Transverse colon (tissue), 4 donors: ENCODE data around the gene DTX3L. TPM values are rescaled to one million over a fixed set of nuclear protein-coding genes. Genes with fewer than 3 reads are reported as not detected.

ENCODE experiments used
- DNase-seq: peaks from one replicate; pipeline ENCODE4 v3.0.0-alpha.2; 2019
- H3K27ac ChIP-seq, 4 donors: fragments of 200-600 bp; sonication (generic); 2 replicates each; pipeline ENCODE4 v1.5.1; 2016 to 2018; ENCODE audit warnings: inconsistent platforms in 4 of 4
- H3K27me3 ChIP-seq: fragments of 200-600 bp; sonication (generic); 2 replicates; pipeline ENCODE4 v1.5.1; 2017; ENCODE audit warnings: inconsistent platforms
- H3K36me3 ChIP-seq, 4 donors: fragments of 200-600 bp; sonication (generic); 2 replicates each; pipeline ENCODE4 v1.5.1; 2017 to 2019; ENCODE audit warnings: inconsistent platforms in 4 of 4
- H3K4me1 ChIP-seq, 4 donors: fragments of 200-600 bp; sonication (generic); 2 replicates each; pipeline ENCODE4 v1.5.1; 2017 to 2020; ENCODE audit warnings: inconsistent platforms in 4 of 4
- H3K4me3 ChIP-seq, 4 donors: fragments of 200-600 bp; sonication (generic); 1 replicate in 1 of 4; 2 replicates in 3 of 4; pipeline versions ENCODE4 v1.5.1 to v1.6.1; 2017 to 2019; ENCODE audit warnings: inconsistent platforms in 4 of 4
- H3K9me3 ChIP-seq, 2 donors: fragments of 200-600 bp; sonication (generic); 2 replicates each; pipeline ENCODE4 v1.5.1; 2017 to 2019; ENCODE audit warnings: inconsistent platforms in 2 of 2
- CTCF ChIP-seq, 5 experiments: fragments of 200-600 bp in 3 of 5; fragments of 450-650 bp in 2 of 5; sonication (generic) in 3 of 5; IDR thresholded peaks; 1 replicate in 2 of 5; 2 replicates in 3 of 5; pipeline ENCODE4 v1.5.1; 2016 to 2017; ENCODE audit warnings: antibody characterized with exemption in 5 of 5, inconsistent platforms in 3 of 5, mild to moderate bottlenecking in 2 of 5, moderate library complexity in 1 of 5
- EP300 ChIP-seq: sonication (generic); formaldehyde crosslinking; IDR thresholded peaks from one replicate; pipeline ENCODE4 v1.6.1; 2017; ENCODE audit warnings: antibody characterized with exemption, low read depth
- POLR2A ChIP-seq: fragments of 450-650 bp; IDR thresholded peaks from one replicate; pipeline ENCODE4 v1.6.1; 2016; ENCODE audit warnings: antibody characterized with exemption, mild to moderate bottlenecking, moderate library complexity
- POLR2AphosphoS5 ChIP-seq, 3 donors: sonication (generic); formaldehyde crosslinking; IDR thresholded peaks; one replicate each; pipeline ENCODE4 v1.6.1; 2016; ENCODE audit warnings: antibody characterized with exemption in 3 of 3
- WGBS, 2 donors: methylation state at CpG; one replicate each; pipeline ENCODE4 v1.1.5; 2018; ENCODE audit warnings: low coverage in 1 of 2; 5-methylcytosine and 5-hydroxymethylcytosine counted together
- in situ Hi-C, 4 donors: fragments of 200-750 bp; cut with MboI; loops; one replicate each; pipeline versions ENCODE4 v1.15.0 to v1.15.1; 2017; ENCODE audit warnings: low sequenced_read_pairs in 3 of 4, low pct_ligation_motif_present in 1 of 4, low pct_unique_long_range_greater_than_20kb in 1 of 4
- intact Hi-C: fragments of 100-400 bp; cut with DNase I; formaldehyde crosslinking; loops from one replicate; pipeline ENCODE4 v1.15.1; 2023; ENCODE audit warnings: low total_unique reads
- total RNA-seq, 4 donors: library from RNA; depleted of rRNA; stranded (reverse); fragments of >200 nt; gene quantifications; one replicate each; pipeline ENCODE4 v1.1.0, GENCODE V29; 2016

The DTX3L gene
- total RNA-seq, 4 donors from 2014 or later: 22.3 to 32.4 (median 26.7) TPM

DNA sequence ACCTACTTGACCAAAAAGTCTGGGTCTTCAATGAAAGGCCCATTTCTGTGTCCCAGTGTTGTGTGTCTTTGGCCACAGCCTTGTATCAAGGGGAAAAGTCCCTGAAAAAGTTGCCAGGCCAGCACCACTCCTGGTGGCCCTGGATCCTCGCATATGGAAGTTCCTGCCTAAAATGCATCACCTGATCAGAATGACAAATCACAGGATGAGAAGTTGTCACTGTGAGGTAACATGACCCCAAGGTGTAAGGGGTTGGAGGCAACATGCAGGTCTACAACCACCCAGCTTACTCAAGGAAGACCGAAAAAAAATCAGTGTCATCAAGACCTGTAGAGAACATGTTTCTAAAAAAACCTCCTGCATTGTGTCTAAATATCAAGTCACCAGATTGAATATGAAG lies 38.9 kb downstream of the DTX3L start:
- Histone ChIP-seq H3K9me3 (no peaks in the 10 kb centered on the region), H3K27ac (no peak overlapping the region), H3K4me3 (no peak overlapping the region), H3K36me3 (no peaks in the 10 kb centered on the region), H3K4me1 (no peaks in the 10 kb centered on the region), H3K27me3 (no peaks in the 10 kb centered on the region)
- TF ChIP-seq EP300 (no peak), POLR2AphosphoS5 (IDR thresholded peaks at IDR 0.05) (no peak), CTCF (IDR thresholded peaks at IDR 0.05) (no peak), POLR2A (no peak)
- DNase-seq: no peak
- 82 to 100% methylated on average over 1 to 2 of the region's 2 CpGs for WGBS, 2 donors
- intact Hi-C loops (no loop called here), in situ Hi-C loops (no loop called here)

- Histone ChIP-seq H3K9me3 (no peaks in the 10 kb centered on the region), H3K27ac (no peak overlapping the region), H3K4me3 (no peak overlapping the region), H3K4me1 (peaks cover 0 to 4% (median 0%) of the 10 kb centered on the region in 4 donors), H3K27me3 (no peaks in the 10 kb centered on the region), H3K36me3 (no peaks in the 10 kb centered on the region)
- intact Hi-C loops (no loop called here), in situ Hi-C loops (no loop called here)
- DNase-seq: no peak
- 58 to 75% methylated on average over 1 to 4 of the region's 4 CpGs for WGBS, 2 donors
- TF ChIP-seq EP300: no peak
These were observed 42.2 kb downstream of the DTX3L start for GRCh38 chr3:122606330-122606729.

GRCh38 chr3:122608916-122609315 lies 44.8 kb downstream of the DTX3L start:
- TF ChIP-seq POLR2AphosphoS5 (IDR thresholded peaks at IDR 0.05) (no peak), CTCF (IDR thresholded peaks at IDR 0.05) (no peak), EP300 (no peak), POLR2A (no peak)
- H3K4me1 ChIP-seq: peaks cover 0 to 4% (median 0%) of the 10 kb centered on the region in 4 donors
- no peaks in the 10 kb centered on the region for H3K27me3 ChIP-seq
- no peaks in the 10 kb centered on the region for H3K9me3 ChIP-seq
- in situ Hi-C loops: no loop called here
- 78 to 100% methylated on average over 1 of the region's 1 CpG for WGBS, 2 donors
- no peak for DNase-seq
- no peak overlapping the region for H3K27ac ChIP-seq
- no peak overlapping the region for H3K4me3 ChIP-seq
- intact Hi-C loops: no loop called here
- H3K36me3 ChIP-seq: no peaks in the 10 kb centered on the region

DNA sequence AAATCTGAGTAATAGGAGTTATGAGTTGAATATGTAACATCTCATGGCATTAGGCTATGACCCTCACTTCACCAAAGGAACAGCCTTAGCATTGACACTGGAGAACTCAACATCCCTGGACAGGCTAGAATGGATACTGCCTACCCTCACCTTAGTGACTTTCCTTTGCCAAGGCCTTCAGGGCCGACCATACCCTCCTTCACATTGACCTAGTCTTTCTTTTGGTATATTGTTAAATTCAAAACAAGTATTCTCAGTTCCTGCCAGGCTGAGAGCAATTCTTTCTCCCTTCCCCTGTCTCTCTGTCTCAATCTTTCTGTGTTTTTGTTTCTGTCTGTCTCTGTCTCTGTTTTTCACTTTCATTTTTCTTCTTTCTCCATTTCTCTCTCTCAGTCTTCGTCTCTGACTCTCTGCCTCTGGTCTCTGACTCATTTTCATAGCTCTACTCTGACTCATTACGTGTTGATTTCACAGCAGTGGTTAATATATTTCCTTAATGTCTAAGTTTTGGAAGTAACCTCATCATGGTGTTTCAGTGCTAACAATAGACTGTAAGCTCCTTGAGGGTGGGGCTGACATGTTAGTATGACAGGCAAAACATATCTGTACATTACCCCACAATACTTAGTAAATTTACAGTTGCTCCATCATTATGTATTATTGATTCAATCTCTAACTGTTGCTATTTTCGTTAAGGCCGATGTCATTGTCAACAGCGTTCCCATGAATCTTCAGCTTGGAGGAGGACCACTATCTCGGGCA lies 45.8 kb downstream of the DTX3L start:
- intact Hi-C loops: no loop called here
- TF ChIP-seq EP300 (no peak), POLR2A (no peak), CTCF (IDR thresholded peaks at IDR 0.05) (no peak), POLR2AphosphoS5 (IDR thresholded peaks at IDR 0.05) (no peak)
- H3K9me3 ChIP-seq: no peaks in the 10 kb centered on the region
- DNase-seq: no peak
- H3K27me3 ChIP-seq: no peaks in the 10 kb centered on the region
- in situ Hi-C loops: no loop called here
- peaks cover 0 to 4% (median 0%) of the 10 kb centered on the region in 4 donors for H3K4me1 ChIP-seq
- H3K36me3 ChIP-seq: no peaks in the 10 kb centered on the region
- WGBS, 2 donors: 77 to 82% methylated on average over 7 of the region's 7 CpGs
- no peak overlapping the region for H3K27ac ChIP-seq
- H3K4me3 ChIP-seq: no peak overlapping the region

DNA sequence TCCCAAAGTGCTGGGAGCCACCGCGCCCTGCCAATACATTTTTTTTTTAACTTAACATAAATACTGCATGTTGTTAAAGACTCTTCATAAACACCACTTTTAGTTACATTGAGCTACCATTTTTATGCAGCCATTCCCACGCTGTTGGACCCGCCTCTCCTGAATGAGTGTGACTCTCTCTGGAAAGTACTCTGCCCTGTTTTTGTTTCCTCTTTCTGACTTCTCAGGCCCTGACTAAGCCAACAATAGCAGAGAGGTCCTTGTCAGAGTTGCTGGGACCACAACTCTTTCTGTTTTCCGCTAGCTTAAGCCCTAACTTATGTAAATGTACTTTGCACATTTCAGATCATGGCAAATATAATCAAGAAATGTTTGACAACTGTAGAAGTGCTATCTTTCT lies 48.6 kb downstream of the DTX3L start:
- Histone ChIP-seq H3K36me3 (no peaks in the 10 kb centered on the region), H3K4me1 (peaks cover 0 to 4% (median 0%) of the 10 kb centered on the region in 4 donors), H3K9me3 (no peaks in the 10 kb centered on the region), H3K27me3 (no peaks in the 10 kb centered on the region), H3K4me3 (no peak overlapping the region), H3K27ac (no peak overlapping the region)
- TF ChIP-seq CTCF (IDR thresholded peaks at IDR 0.05): no peak
- TF ChIP-seq EP300: no peak
- TF ChIP-seq POLR2A: no peak
- no peak for TF ChIP-seq POLR2AphosphoS5 (IDR thresholded peaks at IDR 0.05)
- in situ Hi-C loops (no loop called here), intact Hi-C loops (no loop called here)
- DNase-seq: no peak
- WGBS, 2 donors: 72 to 87% methylated on average over 5 of the region's 5 CpGs
